A172 (cell line): Measurements from ENCODE around the gene TBCA. TPM values are rescaled to one million over a fixed set of nuclear protein-coding genes. Genes with fewer than 3 reads are reported as not detected.

Source experiments
- DNase-seq: peaks from one replicate; pipeline ENCODE4 v3.0.0-alpha.2; 2015; ENCODE audit warnings: low spot score
- total RNA-seq: library from RNA; depleted of rRNA; stranded (reverse); fragments of >200 nt; shearing (Covaris generic); gene quantifications from 2 replicates; pipeline ENCODE4 v1.2.3, GENCODE V29; 2014; rRNA removed

TBCA gene
- total RNA-seq, 1 experiment from 2014 or later, result 576 TPM

- DNase-seq, result no peak
Observed at GRCh38 chr5:77643654-77644370, 132.3 kb downstream of the TBCA start.

GRCh38 chr5:77642738-77643653 lies 133.1 kb downstream of the TBCA start:
- no peak for DNase-seq

DNA sequence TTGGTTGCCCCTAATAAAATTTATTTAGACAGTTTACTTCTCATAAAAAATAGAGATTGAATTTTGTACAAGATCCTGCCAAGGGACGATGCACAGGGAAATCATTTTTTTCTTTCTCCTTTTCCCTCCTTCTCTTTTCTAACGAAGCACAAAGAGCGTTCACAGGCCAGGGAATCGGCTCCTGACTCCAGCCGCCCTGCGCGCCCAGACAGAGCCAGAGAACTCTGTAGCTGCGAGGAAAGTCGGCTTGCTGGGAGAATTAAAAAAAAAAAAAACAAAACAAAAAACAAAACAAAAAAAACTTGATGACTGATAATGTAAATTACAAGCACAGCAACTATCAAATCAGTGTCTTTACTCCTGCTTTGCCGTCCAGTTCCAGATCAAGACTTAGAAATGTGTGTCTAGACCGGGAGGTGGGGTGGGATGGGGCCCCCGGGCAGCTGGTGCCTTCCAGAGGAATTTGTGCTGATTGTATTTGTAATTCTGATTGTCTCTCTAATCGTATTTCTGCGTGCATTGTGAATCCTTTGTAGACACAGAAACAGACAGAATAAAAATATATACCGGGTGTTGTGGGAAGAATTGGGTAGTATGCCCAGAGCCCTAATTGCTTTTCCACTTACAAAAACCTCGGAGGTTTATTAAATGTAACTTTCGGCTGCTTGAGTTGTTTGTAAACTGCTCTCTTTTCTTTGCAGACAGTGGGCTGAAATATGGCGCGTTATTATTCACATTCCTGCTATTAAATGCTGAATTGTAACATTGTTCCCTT lies 134.0 kb downstream of the TBCA start:
- DNase-seq, result no peak

DNA sequence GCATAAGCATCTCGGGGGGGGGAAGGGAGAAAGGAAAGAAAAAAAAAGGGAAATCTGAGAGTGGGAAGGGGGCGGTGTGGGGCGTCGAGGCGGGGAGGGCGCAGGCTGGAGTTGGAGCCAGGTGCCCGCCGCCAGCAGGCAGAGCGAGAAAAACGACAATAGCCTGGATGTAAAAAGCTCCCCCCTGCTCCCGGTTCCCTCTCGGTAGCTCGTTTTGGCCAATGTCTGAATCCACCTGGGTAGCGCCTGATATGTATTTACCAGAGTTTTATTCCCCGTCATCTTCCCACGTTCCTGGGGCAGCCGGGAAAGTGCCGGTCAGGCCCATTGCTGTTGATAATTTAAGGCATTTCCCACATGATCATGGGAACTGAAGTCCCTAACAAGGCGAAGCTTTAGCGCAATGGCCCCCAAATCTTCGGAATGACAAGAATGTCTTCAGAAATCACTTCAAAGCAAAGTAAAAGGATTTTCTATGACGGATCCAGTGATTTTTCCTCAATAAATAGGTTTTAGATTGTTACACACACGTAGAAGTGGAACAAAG lies 134.7 kb downstream of the TBCA start:
- DNase-seq, result no peak

Other genes with a start within 250 kb of the TBCA start
- not detected in 2 replicates for gene OTP, start 137.6 kb downstream of the TBCA start, total RNA-seq